Testis (tissue), 2 donors: ENCODE measurements around the gene PTPRA.

Experiments used
- CTCF ChIP-seq, 3 experiments: fragments of 450-650 bp in 2 of 3; fragments of 200-600 bp in 1 of 3; sonication (generic) in 1 of 3; IDR thresholded peaks; one replicate each; pipeline ENCODE4 v1.5.1; 2016 to 2019; ENCODE audit warnings: antibody characterized with exemption in 3 of 3, mild to moderate bottlenecking in 2 of 3, moderate library complexity in 1 of 3
- POLR2A ChIP-seq: fragments of 450-650 bp; IDR thresholded peaks from one replicate; pipeline ENCODE4 v1.6.1; 2017; ENCODE audit warnings: antibody characterized with exemption, mild to moderate bottlenecking, moderate library complexity

GRCh38 chr20:2917266-2917665 is 44.0 kb downstream of the PTPRA start:
- TF ChIP-seq CTCF (IDR thresholded peaks at IDR 0.05) = no peak
- no peak for TF ChIP-seq POLR2A
